Lung (tissue), 12 donors: ENCODE measurements around the gene SIK3. TPM values are rescaled to one million over a fixed set of nuclear protein-coding genes. Genes with fewer than 3 reads are reported as not detected.
A peak's percentile ranks its signal among the peaks of the same experiment; 100 is the strongest.

Experiments used
- ATAC-seq: fragments of 200-7000 bp; cut with Tn5 transposase; one replicate; pipeline ENCODE4 v1.9.1; 2020; ENCODE audit warnings: moderate number of reproducible peaks; ENCODE audit not compliant: insufficient read depth, low FRiP score
- DNase-seq, 3 donors: peaks; one replicate each; pipeline ENCODE4 v3.0.0-alpha.2; 2013 to 2017
- H3K27ac ChIP-seq, 2 donors: one replicate each; pipeline ENCODE4 v1.5.1; 2013; ENCODE audit warnings: mild to moderate bottlenecking in 2 of 2, moderate library complexity in 2 of 2, control low read depth in 1 of 2, inconsistent platforms in 1 of 2, low read depth in 1 of 2, low read length in 1 of 2
- H3K27me3 ChIP-seq, 3 donors: one replicate each; pipeline ENCODE4 v1.5.1; 2013; ENCODE audit warnings: low read length in 2 of 3; ENCODE audit not compliant: control insufficient read depth in 3 of 3, insufficient read depth in 3 of 3
- H3K36me3 ChIP-seq, 4 donors: one replicate each; pipeline ENCODE4 v1.5.1; 2013; ENCODE audit warnings: low read length in 4 of 4, mild to moderate bottlenecking in 1 of 4, moderate library complexity in 1 of 4; ENCODE audit not compliant: control insufficient read depth in 4 of 4, insufficient read depth in 4 of 4
- H3K4me1 ChIP-seq, 5 donors: one replicate each; pipeline ENCODE4 v1.5.1; 2013; ENCODE audit warnings: low read length in 5 of 5, mild to moderate bottlenecking in 2 of 5, moderate library complexity in 1 of 5; ENCODE audit not compliant: control insufficient read depth in 5 of 5, insufficient read depth in 5 of 5
- H3K4me3 ChIP-seq: one replicate; pipeline ENCODE4 v1.5.1; 2013; ENCODE audit warnings: mild to moderate bottlenecking, control low read depth, moderate library complexity
- H3K9ac ChIP-seq, 2 donors: one replicate each; pipeline ENCODE4 v1.5.1; 2013; ENCODE audit warnings: low read length in 2 of 2, control low read depth in 1 of 2; ENCODE audit not compliant: insufficient read depth in 1 of 2
- H3K9me3 ChIP-seq, 4 donors: one replicate each; pipeline ENCODE4 v1.5.1; 2013; ENCODE audit warnings: low read length in 3 of 4, mild to moderate bottlenecking in 1 of 4, moderate library complexity in 1 of 4; ENCODE audit not compliant: control insufficient read depth in 4 of 4, insufficient read depth in 3 of 4
- WGBS, 2 donors: extraction: QIAGEN DNeasy Blood & Tissue Kit; methylation state at CpG; one replicate each; pipeline ENCODE4 v1.1.7; 2013; 5-methylcytosine and 5-hydroxymethylcytosine counted together
- polyA plus RNA-seq, 2 donors: library from polyadenylated mRNA; stranded (reverse); fragments of 200-250 nt; gene quantifications; one replicate each; pipeline ENCODE4 v1.2.1, GENCODE V29; 2013
- total RNA-seq, 2 donors: library from RNA; depleted of rRNA in 1 of 2; stranded (reverse); fragments of >200 nt in 1 of 2; gene quantifications; one replicate each; pipeline ENCODE4 v1.2.1, GENCODE V29; 2014 to 2021
- TF ChIP-seq, protein P1 (sequence below): IDR thresholded peaks from 2 replicates; pipeline ENCODE4 v1.5.1; 2012; ENCODE audit warnings: mild to moderate bottlenecking; ENCODE audit errors: control extremely low read depth, extremely low read depth
- donor health status: control.
- donor health status: control.
- donor health status: Bipolar disorder and iron deficiency.
- donor health status: healthy.
- donor health status: DM: yes; HTN: yes; CAD: no.

The SIK3 gene
- total and polyA plus RNA-seq, 4 donors = 9.0 to 43.4 (median 29.6) TPM

DNA sequence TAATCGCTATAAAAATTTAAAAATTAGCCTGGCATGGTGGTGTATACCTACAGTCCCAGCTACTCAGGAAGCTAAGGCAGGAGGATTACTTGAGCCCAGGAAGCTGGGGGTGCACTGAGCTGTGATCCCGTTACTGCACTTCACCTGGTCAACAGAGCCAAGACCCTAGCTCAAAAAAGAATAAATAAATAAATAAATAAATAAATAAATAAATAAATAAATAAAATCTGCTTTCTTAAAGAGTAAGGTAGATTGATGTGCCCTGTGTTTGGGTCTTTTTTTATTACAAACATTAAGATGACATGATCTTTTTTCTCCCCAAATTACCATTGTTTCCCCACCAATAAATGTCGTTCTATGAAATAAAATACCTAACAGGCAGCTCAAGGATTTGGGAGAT, 146.5 kb downstream of the SIK3 start:
- peaks cover 0 to 5% (median 0%) of the 10 kb centered on the region in 5 donors for H3K4me1 ChIP-seq
- H3K27me3 ChIP-seq = no peaks in the 10 kb centered on the region
- DNase-seq = no peak
- H3K36me3 ChIP-seq = peaks cover 0 to 22% (median 10%) of the 10 kb centered on the region in 4 donors
- no peak overlapping the region for H3K27ac ChIP-seq
- WGBS, 2 donors = 96 to 100% methylated on average over 3 of the region's 3 CpGs
- no peak overlapping the region for H3K4me3 ChIP-seq
- no peaks in the 10 kb centered on the region for H3K9me3 ChIP-seq
- TF ChIP-seq, protein P1, sequence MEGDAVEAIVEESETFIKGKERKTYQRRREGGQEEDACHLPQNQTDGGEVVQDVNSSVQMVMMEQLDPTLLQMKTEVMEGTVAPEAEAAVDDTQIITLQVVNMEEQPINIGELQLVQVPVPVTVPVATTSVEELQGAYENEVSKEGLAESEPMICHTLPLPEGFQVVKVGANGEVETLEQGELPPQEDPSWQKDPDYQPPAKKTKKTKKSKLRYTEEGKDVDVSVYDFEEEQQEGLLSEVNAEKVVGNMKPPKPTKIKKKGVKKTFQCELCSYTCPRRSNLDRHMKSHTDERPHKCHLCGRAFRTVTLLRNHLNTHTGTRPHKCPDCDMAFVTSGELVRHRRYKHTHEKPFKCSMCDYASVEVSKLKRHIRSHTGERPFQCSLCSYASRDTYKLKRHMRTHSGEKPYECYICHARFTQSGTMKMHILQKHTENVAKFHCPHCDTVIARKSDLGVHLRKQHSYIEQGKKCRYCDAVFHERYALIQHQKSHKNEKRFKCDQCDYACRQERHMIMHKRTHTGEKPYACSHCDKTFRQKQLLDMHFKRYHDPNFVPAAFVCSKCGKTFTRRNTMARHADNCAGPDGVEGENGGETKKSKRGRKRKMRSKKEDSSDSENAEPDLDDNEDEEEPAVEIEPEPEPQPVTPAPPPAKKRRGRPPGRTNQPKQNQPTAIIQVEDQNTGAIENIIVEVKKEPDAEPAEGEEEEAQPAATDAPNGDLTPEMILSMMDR = no peak
- ATAC-seq = no peak
- no peak overlapping the region for H3K9ac ChIP-seq

DNA sequence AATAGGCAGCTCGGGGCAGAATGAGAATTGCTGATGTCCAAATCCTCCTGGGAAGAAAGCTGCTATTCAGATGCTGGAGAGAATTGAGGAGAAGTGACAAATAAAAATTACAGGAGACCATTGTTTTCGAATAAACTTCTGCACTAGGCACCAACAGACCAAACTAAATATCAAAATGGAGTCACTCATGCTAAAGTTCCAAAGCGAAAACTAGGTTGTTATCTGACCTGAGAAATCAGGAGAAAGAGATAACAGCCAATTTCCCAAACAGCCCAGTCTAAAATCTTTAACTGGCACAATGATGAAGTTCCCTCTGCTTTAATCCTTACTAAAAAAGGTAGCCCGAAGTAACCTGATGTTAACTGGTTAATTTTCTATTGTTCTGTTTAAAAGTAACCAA, 148.0 kb downstream of the SIK3 start:
- H3K4me3 ChIP-seq = no peak overlapping the region
- DNase-seq (no peak), ATAC-seq (no peak)
- 97 to 98% methylated on average over 4 of the region's 4 CpGs for WGBS, 2 donors
- H3K9ac ChIP-seq = no peak overlapping the region
- H3K4me1 ChIP-seq = no peaks in the 10 kb centered on the region
- H3K36me3 ChIP-seq = peaks cover 0 to 18% (median 8%) of the 10 kb centered on the region in 4 donors
- TF ChIP-seq, protein P1 = no peak
- no peaks in the 10 kb centered on the region for H3K9me3 ChIP-seq
- no peak overlapping the region for H3K27ac ChIP-seq
- no peaks in the 10 kb centered on the region for H3K27me3 ChIP-seq

DNA sequence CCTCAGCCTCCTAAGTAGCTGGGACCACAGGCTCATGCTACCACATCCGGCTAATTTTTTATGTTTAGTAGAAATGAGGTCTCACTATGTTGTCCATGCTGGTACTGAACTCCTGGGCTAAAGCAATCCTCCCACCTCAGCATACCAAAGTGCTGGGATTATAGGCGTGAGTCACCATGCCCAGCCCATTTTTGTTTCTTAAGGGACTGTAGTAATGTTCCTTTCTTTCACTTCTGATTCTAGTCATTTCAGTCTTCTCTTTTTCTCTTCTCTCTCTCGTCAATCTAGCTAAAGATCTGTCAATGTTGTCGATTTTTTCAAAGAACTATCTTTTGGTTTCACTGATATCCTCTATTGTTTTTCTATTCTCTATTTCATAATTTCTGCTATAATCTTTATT, 149.8 kb downstream of the SIK3 start:
- 50 to 69% methylated on average over 4 of the region's 4 CpGs for WGBS, 2 donors
- ATAC-seq (no peak), DNase-seq (no peak)
- no peaks in the 10 kb centered on the region for H3K4me1 ChIP-seq
- H3K27me3 ChIP-seq = no peaks in the 10 kb centered on the region
- TF ChIP-seq, protein P1 = no peak
- peak overlapping the region in 1 of 2 donors; percentile 40 for H3K27ac ChIP-seq
- peaks cover 0 to 14% (median 6%) of the 10 kb centered on the region in 4 donors for H3K36me3 ChIP-seq
- no peak overlapping the region for H3K4me3 ChIP-seq
- H3K9me3 ChIP-seq = no peaks in the 10 kb centered on the region
- no peak overlapping the region for H3K9ac ChIP-seq

DNA sequence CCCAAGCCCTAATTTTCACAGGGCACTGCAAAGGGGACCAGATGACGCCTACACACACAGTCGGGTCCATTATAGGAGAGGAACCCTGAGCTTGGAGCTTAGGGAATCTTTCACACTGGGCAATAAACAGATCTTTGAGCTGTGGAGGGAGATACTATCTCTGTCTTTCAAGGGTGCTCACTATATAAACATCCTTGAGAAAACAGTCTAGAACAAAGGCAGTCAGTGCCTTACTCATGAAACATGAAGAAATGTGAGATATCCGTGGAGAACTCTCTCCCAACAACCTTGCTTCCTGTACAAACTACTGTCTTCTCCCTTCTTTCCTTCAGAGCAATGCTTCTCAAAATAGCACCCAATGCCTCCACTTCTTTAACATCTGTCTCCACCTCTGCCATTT, 151.8 kb downstream of the SIK3 start:
- Histone ChIP-seq H3K4me1 (no peaks in the 10 kb centered on the region), H3K36me3 (peaks cover 0 to 14% (median 5%) of the 10 kb centered on the region in 4 donors), H3K27ac (no peak overlapping the region), H3K9me3 (no peaks in the 10 kb centered on the region), H3K4me3 (no peak overlapping the region), H3K9ac (no peak overlapping the region), H3K27me3 (no peaks in the 10 kb centered on the region)
- 68 to 78% methylated on average over 3 of the region's 3 CpGs for WGBS, 2 donors
- ATAC-seq (no peak), DNase-seq (no peak)
- TF ChIP-seq, protein P1 = no peak
